Stomach smooth muscle (tissue), 2 donors: ENCODE results near the gene GRID1.

ENCODE experiments used
- H3K27ac ChIP-seq: one replicate; pipeline ENCODE4 v1.7.0; 2013; ENCODE audit warnings: mild to moderate bottlenecking, low read length, inconsistent platforms
- H3K27me3 ChIP-seq, 2 donors: one replicate each; pipeline ENCODE4 v1.7.0; 2013; ENCODE audit warnings: low read length in 2 of 2; ENCODE audit not compliant: insufficient read depth in 2 of 2, control insufficient read depth in 1 of 2
- H3K36me3 ChIP-seq, 2 donors: one replicate each; pipeline ENCODE4 v1.7.0; 2013; ENCODE audit warnings: low read length in 2 of 2; ENCODE audit not compliant: control insufficient read depth in 2 of 2, insufficient read depth in 2 of 2
- H3K4me1 ChIP-seq: one replicate; pipeline ENCODE4 v1.7.0; 2013; ENCODE audit warnings: low read length; ENCODE audit not compliant: control insufficient read depth, insufficient read depth
- H3K4me3 ChIP-seq, 2 donors: one replicate each; pipeline ENCODE4 v1.7.0; 2013; ENCODE audit warnings: low read length in 2 of 2
- H3K9ac ChIP-seq, 2 donors: one replicate each; pipeline ENCODE4 v1.7.0; 2013; ENCODE audit warnings: low read length in 2 of 2, mild to moderate bottlenecking in 1 of 2
- H3K9me3 ChIP-seq, 2 donors: one replicate each; pipeline ENCODE4 v1.7.0; 2013; ENCODE audit warnings: low read length in 2 of 2; ENCODE audit not compliant: control insufficient read depth in 2 of 2
- donor health status: healthy.
- donor health status: Pancreatic carcinoma.

Gene GRID1

GRCh38 chr10:86376852-86377796 is 10.5 kb upstream of the GRID1 start:
- H3K4me3 ChIP-seq = peak overlapping the region in 1 of 2 donors; percentile 64
- H3K27ac ChIP-seq = no peak overlapping the region
- no peaks in the 10 kb centered on the region for H3K9me3 ChIP-seq
- peaks cover 4% of the 10 kb centered on the region for H3K4me1 ChIP-seq
- no peak overlapping the region for H3K9ac ChIP-seq
- H3K27me3 ChIP-seq = peaks cover 11 to 21% of the 10 kb centered on the region in 2 donors
- H3K36me3 ChIP-seq = no peaks in the 10 kb centered on the region

- H3K27ac ChIP-seq = no peak overlapping the region
- peaks cover 11 to 22% of the 10 kb centered on the region in 2 donors for H3K27me3 ChIP-seq
- no peaks in the 10 kb centered on the region for H3K9me3 ChIP-seq
- H3K4me3 ChIP-seq = no peak overlapping the region
- H3K36me3 ChIP-seq = no peaks in the 10 kb centered on the region
- H3K9ac ChIP-seq = no peak overlapping the region
- H3K4me1 ChIP-seq = peaks cover 4% of the 10 kb centered on the region
Measured at GRCh38 chr10:86376403-86376802, 9.8 kb upstream of the GRID1 start.

GRCh38 chr10:86375204-86375603 is 8.6 kb upstream of the GRID1 start:
- peaks cover 8 to 19% of the 10 kb centered on the region in 2 donors for H3K27me3 ChIP-seq
- no peak overlapping the region for H3K4me3 ChIP-seq
- H3K27ac ChIP-seq = no peak overlapping the region
- peaks cover 4% of the 10 kb centered on the region for H3K4me1 ChIP-seq
- H3K9ac ChIP-seq = no peak overlapping the region
- H3K9me3 ChIP-seq = no peaks in the 10 kb centered on the region
- H3K36me3 ChIP-seq = no peaks in the 10 kb centered on the region

GRCh38 chr10:86374664-86375063 is 8.1 kb upstream of the GRID1 start:
- H3K4me3 ChIP-seq = no peak overlapping the region
- peaks cover 8 to 19% of the 10 kb centered on the region in 2 donors for H3K27me3 ChIP-seq
- no peaks in the 10 kb centered on the region for H3K9me3 ChIP-seq
- no peaks in the 10 kb centered on the region for H3K36me3 ChIP-seq
- no peak overlapping the region for H3K27ac ChIP-seq
- H3K9ac ChIP-seq = no peak overlapping the region
- H3K4me1 ChIP-seq = peaks cover 4% of the 10 kb centered on the region

- Histone ChIP-seq H3K27me3 (peaks cover 10 to 23% of the 10 kb centered on the region in 2 donors), H3K4me3 (no peak overlapping the region)
Measured at GRCh38 chr10:86373828-86374227, 7.2 kb upstream of the GRID1 start.

GRCh38 chr10:86373251-86373650 is 6.7 kb upstream of the GRID1 start:
- no peak overlapping the region for H3K27ac ChIP-seq
- H3K4me3 ChIP-seq = no peak overlapping the region
- H3K4me1 ChIP-seq = peaks cover 4% of the 10 kb centered on the region
- no peaks in the 10 kb centered on the region for H3K9me3 ChIP-seq
- H3K9ac ChIP-seq = no peak overlapping the region
- H3K27me3 ChIP-seq = peaks cover 15 to 28% of the 10 kb centered on the region in 2 donors
- no peaks in the 10 kb centered on the region for H3K36me3 ChIP-seq

More at GRCh38 chr10:86373828-86374227, 7.2 kb upstream of the GRID1 start:
- H3K36me3 ChIP-seq = no peaks in the 10 kb centered on the region
- H3K4me1 ChIP-seq = peaks cover 4% of the 10 kb centered on the region
- no peaks in the 10 kb centered on the region for H3K9me3 ChIP-seq
- no peak overlapping the region for H3K27ac ChIP-seq
- no peak overlapping the region for H3K9ac ChIP-seq

GRCh38 chr10:86372784-86373239 is 6.2 kb upstream of the GRID1 start:
- H3K4me1 ChIP-seq = peaks cover 5% of the 10 kb centered on the region
- H3K27ac ChIP-seq = no peak overlapping the region
- H3K9me3 ChIP-seq = no peaks in the 10 kb centered on the region
- peaks cover 19 to 29% of the 10 kb centered on the region in 2 donors for H3K27me3 ChIP-seq
- no peaks in the 10 kb centered on the region for H3K36me3 ChIP-seq
- no peak overlapping the region for H3K9ac ChIP-seq
- no peak overlapping the region for H3K4me3 ChIP-seq

GRCh38 chr10:86372119-86372783 is 5.7 kb upstream of the GRID1 start:
- Histone ChIP-seq H3K4me1 (peaks cover 10% of the 10 kb centered on the region), H3K27me3 (peaks cover 20 to 27% of the 10 kb centered on the region in 2 donors), H3K4me3 (no peak overlapping the region), H3K9ac (no peak overlapping the region), H3K9me3 (no peaks in the 10 kb centered on the region), H3K36me3 (no peaks in the 10 kb centered on the region), H3K27ac (no peak overlapping the region)

GRCh38 chr10:86371691-86372090 is 5.1 kb upstream of the GRID1 start:
- peaks cover 23 to 27% of the 10 kb centered on the region in 2 donors for H3K27me3 ChIP-seq
- no peak overlapping the region for H3K27ac ChIP-seq
- H3K9ac ChIP-seq = no peak overlapping the region
- H3K36me3 ChIP-seq = no peaks in the 10 kb centered on the region
- H3K4me3 ChIP-seq = no peak overlapping the region
- H3K4me1 ChIP-seq = peaks cover 11% of the 10 kb centered on the region
- no peaks in the 10 kb centered on the region for H3K9me3 ChIP-seq

GRCh38 chr10:86371116-86371515 is 4.5 kb upstream of the GRID1 start:
- no peak overlapping the region for H3K27ac ChIP-seq
- H3K4me1 ChIP-seq = peaks cover 13% of the 10 kb centered on the region
- H3K9me3 ChIP-seq = no peaks in the 10 kb centered on the region
- H3K36me3 ChIP-seq = no peaks in the 10 kb centered on the region
- peaks cover 23 to 27% of the 10 kb centered on the region in 2 donors for H3K27me3 ChIP-seq
- H3K9ac ChIP-seq = no peak overlapping the region
- H3K4me3 ChIP-seq = no peak overlapping the region
